Measurements from ENCODE around the gene RASSF3.

The RASSF3 gene

DNA sequence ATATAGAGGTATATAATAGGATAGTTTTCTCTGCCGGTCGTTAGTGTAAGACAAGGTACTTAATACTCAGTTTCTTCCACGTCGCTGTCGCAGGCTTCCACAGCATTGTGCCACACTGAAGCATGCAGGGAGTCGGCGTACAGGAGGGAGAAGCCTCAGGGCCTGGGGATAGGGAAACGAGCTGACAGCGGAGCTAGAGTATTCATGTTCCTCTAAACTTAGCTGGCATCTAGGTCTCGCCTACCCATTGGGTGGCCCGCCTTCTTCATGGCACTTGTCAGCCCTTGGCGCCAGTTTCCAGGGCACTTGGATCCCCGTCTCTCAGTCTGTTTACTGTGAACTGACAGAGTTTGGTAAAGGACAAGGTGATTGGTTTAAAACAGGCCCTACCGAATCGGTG lies 75.3 kb downstream of the RASSF3 start:
- 97% methylated on average over 15 of the region's 15 CpGs for WGBS
- Histone ChIP-seq H4K8ac (ENCODE audit: low read length) (no peak overlapping the region), H3K27ac (ENCODE audit: low read length, poor library complexity, severe bottlenecking) (no peak overlapping the region)

DNA sequence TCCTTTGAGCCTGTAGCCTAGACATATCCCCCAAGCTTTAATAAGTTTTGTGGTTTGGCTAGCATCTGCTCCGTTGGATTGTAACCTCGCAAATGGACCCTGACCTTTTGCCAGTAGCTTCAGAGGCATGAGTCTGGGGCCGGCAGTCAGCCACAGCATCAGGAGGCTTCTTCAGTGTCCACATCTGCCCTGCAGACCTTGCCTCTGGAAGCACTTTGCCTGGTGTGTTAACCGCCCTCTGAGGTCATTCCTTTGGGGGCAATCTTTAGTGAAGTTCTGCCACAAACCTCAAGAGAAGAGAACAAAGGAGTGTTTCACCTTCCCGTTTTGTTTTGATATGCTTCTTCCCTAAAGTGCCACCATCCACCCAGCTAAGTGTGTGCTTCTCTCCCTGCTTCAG lies 77.5 kb downstream of the RASSF3 start:
- H3K4me1 ChIP-seq (ENCODE audit: control insufficient read depth, insufficient read depth, low read depth, low read length): peaks cover 3% of the 10 kb centered on the region
- no peak overlapping the region for H3K18ac ChIP-seq (ENCODE audit: low read depth in 1 of 2, low read length in 2 of 2)
- no peak overlapping the region for H2BK15ac ChIP-seq (ENCODE audit: low read depth, poor library complexity, severe bottlenecking)
- H4K91ac ChIP-seq (ENCODE audit: low read length): no peak overlapping the region
- no peak overlapping the region for H2BK120ac ChIP-seq (ENCODE audit: low read depth, low read length)
- peaks cover 21% of the 10 kb centered on the region for H3K79me1 ChIP-seq (replicated peaks; ENCODE audit: low read length, poor library complexity, severe bottlenecking)
- H3K4me2 ChIP-seq (ENCODE audit: low read length, poor library complexity, severe bottlenecking): no peak overlapping the region
- H3K27me3 ChIP-seq (ENCODE audit: control insufficient read depth in 1 of 2, insufficient read depth in 1 of 2, low read length in 2 of 2): no peaks in the 10 kb centered on the region
- no peak overlapping the region for H3K14ac ChIP-seq (ENCODE audit: low read length in 2 of 2)
- peak; percentile 45 for DNase-seq
- no peaks in the 10 kb centered on the region for H3K9me3 ChIP-seq (ENCODE audit: control insufficient read depth, low read length)
- no peak overlapping the region for H2BK12ac ChIP-seq (ENCODE audit: low read length in 2 of 2)
- no peak overlapping the region for H2BK5ac ChIP-seq (ENCODE audit: low read depth, low read length, poor library complexity, severe bottlenecking)
- no peak overlapping the region for H3K27ac ChIP-seq (ENCODE audit: low read length, poor library complexity, severe bottlenecking)
- H3K4ac ChIP-seq (ENCODE audit: low read depth in 1 of 2, low read length in 2 of 2): no peak overlapping the region
- 29% methylated on average over 5 of the region's 5 CpGs for WGBS
- no peak overlapping the region for H3K23ac ChIP-seq (ENCODE audit: low read length in 2 of 2)
- H3K36me3 ChIP-seq (ENCODE audit: control insufficient read depth in 1 of 2, insufficient read depth in 2 of 2, low read depth in 1 of 2, low read length in 2 of 2): peaks cover 8 to 13% of the 10 kb centered on the region in 2 experiments
- H3K9ac ChIP-seq (ENCODE audit: low read length): no peak overlapping the region
- no peak overlapping the region for H4K8ac ChIP-seq (ENCODE audit: low read length)
- H2AK5ac ChIP-seq (ENCODE audit: low read length, severe bottlenecking): no peak overlapping the region
- H2AFZ ChIP-seq (ENCODE audit: low read depth, low read length): no peak overlapping the region
- no peak overlapping the region for H3K4me3 ChIP-seq (ENCODE audit: insufficient read depth in 1 of 2, low read depth in 1 of 2, low read length in 2 of 2)

More for the DNA sequence above, 75.3 kb downstream of the RASSF3 start:
- Histone ChIP-seq H3K4ac (ENCODE audit: low read depth in 1 of 2, low read length in 2 of 2) (peak overlapping the region in 1 of 2 experiments; percentile 54), H3K18ac (ENCODE audit: low read depth in 1 of 2, low read length in 2 of 2) (no peak overlapping the region), H3K79me1 (replicated peaks; ENCODE audit: low read length, poor library complexity, severe bottlenecking) (peaks cover 20% of the 10 kb centered on the region), H2BK12ac (ENCODE audit: low read length in 2 of 2) (no peak overlapping the region), H3K9ac (ENCODE audit: low read length) (no peak overlapping the region), H3K9me3 (ENCODE audit: control insufficient read depth, low read length) (no peaks in the 10 kb centered on the region), H3K36me3 (ENCODE audit: control insufficient read depth in 1 of 2, insufficient read depth in 2 of 2, low read depth in 1 of 2, low read length in 2 of 2) (peaks cover 8 to 13% of the 10 kb centered on the region in 2 experiments), H4K91ac (ENCODE audit: low read length) (no peak overlapping the region), H2AFZ (ENCODE audit: low read depth, low read length) (no peak overlapping the region), H2BK15ac (ENCODE audit: low read depth, poor library complexity, severe bottlenecking) (no peak overlapping the region), H3K14ac (ENCODE audit: low read length in 2 of 2) (no peak overlapping the region), H3K23ac (ENCODE audit: low read length in 2 of 2) (no peak overlapping the region), H3K4me2 (ENCODE audit: low read length, poor library complexity, severe bottlenecking) (no peak overlapping the region), H2AK5ac (ENCODE audit: low read length, severe bottlenecking) (no peak overlapping the region), H3K27me3 (ENCODE audit: control insufficient read depth in 1 of 2, insufficient read depth in 1 of 2, low read length in 2 of 2) (no peaks in the 10 kb centered on the region), H2BK120ac (ENCODE audit: low read depth, low read length) (no peak overlapping the region), H2BK5ac (ENCODE audit: low read depth, low read length, poor library complexity, severe bottlenecking) (no peak overlapping the region), H3K4me3 (ENCODE audit: insufficient read depth in 1 of 2, low read depth in 1 of 2, low read length in 2 of 2) (no peak overlapping the region), H3K4me1 (ENCODE audit: control insufficient read depth, insufficient read depth, low read depth, low read length) (peaks cover 2% of the 10 kb centered on the region)
- no peak for DNase-seq

DNA sequence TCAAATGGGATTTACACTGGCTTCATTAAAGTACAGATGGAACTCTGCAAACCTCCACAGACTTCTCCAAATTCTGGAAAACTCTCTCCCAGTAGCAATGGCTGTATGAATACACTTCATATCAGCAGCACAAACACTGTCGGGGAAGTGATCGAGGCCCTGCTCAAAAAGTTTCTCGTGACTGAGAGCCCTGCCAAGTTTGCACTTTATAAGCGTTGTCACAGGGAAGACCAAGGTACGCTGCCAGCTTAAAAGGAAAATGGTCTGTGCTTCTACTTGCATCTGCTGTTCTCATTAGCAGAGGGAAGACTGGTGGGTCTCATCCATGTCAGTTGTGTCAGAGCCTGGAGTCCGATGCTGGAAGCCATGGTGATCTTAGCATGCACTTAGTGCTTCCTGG lies 77.9 kb downstream of the RASSF3 start:
- H3K18ac ChIP-seq (ENCODE audit: low read depth in 1 of 2, low read length in 2 of 2): no peak overlapping the region
- H3K36me3 ChIP-seq (ENCODE audit: control insufficient read depth in 1 of 2, insufficient read depth in 2 of 2, low read depth in 1 of 2, low read length in 2 of 2): peaks cover 8 to 13% of the 10 kb centered on the region in 2 experiments
- peaks cover 3% of the 10 kb centered on the region for H3K4me1 ChIP-seq (ENCODE audit: control insufficient read depth, insufficient read depth, low read depth, low read length)
- H2AFZ ChIP-seq (ENCODE audit: low read depth, low read length): no peak overlapping the region
- H2AK5ac ChIP-seq (ENCODE audit: low read length, severe bottlenecking): no peak overlapping the region
- no peak overlapping the region for H3K9ac ChIP-seq (ENCODE audit: low read length)
- H3K27ac ChIP-seq (ENCODE audit: low read length, poor library complexity, severe bottlenecking): no peak overlapping the region
- no peak overlapping the region for H2BK120ac ChIP-seq (ENCODE audit: low read depth, low read length)
- H3K27me3 ChIP-seq (ENCODE audit: control insufficient read depth in 1 of 2, insufficient read depth in 1 of 2, low read length in 2 of 2): no peaks in the 10 kb centered on the region
- DNase-seq: no peak
- no peak overlapping the region for H3K4me2 ChIP-seq (ENCODE audit: low read length, poor library complexity, severe bottlenecking)
- no peak overlapping the region for H4K91ac ChIP-seq (ENCODE audit: low read length)
- no peak overlapping the region for H3K14ac ChIP-seq (ENCODE audit: low read length in 2 of 2)
- H3K23ac ChIP-seq (ENCODE audit: low read length in 2 of 2): no peak overlapping the region
- no peak overlapping the region for H2BK12ac ChIP-seq (ENCODE audit: low read length in 2 of 2)
- no peak overlapping the region for H3K4ac ChIP-seq (ENCODE audit: low read depth in 1 of 2, low read length in 2 of 2)
- H2BK5ac ChIP-seq (ENCODE audit: low read depth, low read length, poor library complexity, severe bottlenecking): no peak overlapping the region
- H2BK15ac ChIP-seq (ENCODE audit: low read depth, poor library complexity, severe bottlenecking): no peak overlapping the region
- no peak overlapping the region for H4K8ac ChIP-seq (ENCODE audit: low read length)
- H3K79me1 ChIP-seq (replicated peaks; ENCODE audit: low read length, poor library complexity, severe bottlenecking): peaks cover 21% of the 10 kb centered on the region
- H3K9me3 ChIP-seq (ENCODE audit: control insufficient read depth, low read length): no peaks in the 10 kb centered on the region
- WGBS: 94% methylated on average over 6 of the region's 6 CpGs
- no peak overlapping the region for H3K4me3 ChIP-seq (ENCODE audit: insufficient read depth in 1 of 2, low read depth in 1 of 2, low read length in 2 of 2)

- no peak overlapping the region for H3K14ac ChIP-seq (ENCODE audit: low read length in 2 of 2)
- no peak overlapping the region for H2AFZ ChIP-seq (ENCODE audit: low read depth, low read length)
- peaks cover 8 to 13% of the 10 kb centered on the region in 2 experiments for H3K36me3 ChIP-seq (ENCODE audit: control insufficient read depth in 1 of 2, insufficient read depth in 2 of 2, low read depth in 1 of 2, low read length in 2 of 2)
- H2AK5ac ChIP-seq (ENCODE audit: low read length, severe bottlenecking): no peak overlapping the region
- no peak overlapping the region for H2BK12ac ChIP-seq (ENCODE audit: low read length in 2 of 2)
- H3K79me1 ChIP-seq (replicated peaks; ENCODE audit: low read length, poor library complexity, severe bottlenecking): peaks cover 21% of the 10 kb centered on the region
- 95% methylated on average over 7 of the region's 7 CpGs for WGBS
- DNase-seq: no peak
- no peak overlapping the region for H3K4ac ChIP-seq (ENCODE audit: low read depth in 1 of 2, low read length in 2 of 2)
- H3K9me3 ChIP-seq (ENCODE audit: control insufficient read depth, low read length): no peaks in the 10 kb centered on the region
- H3K18ac ChIP-seq (ENCODE audit: low read depth in 1 of 2, low read length in 2 of 2): no peak overlapping the region
- no peak overlapping the region for H3K23ac ChIP-seq (ENCODE audit: low read length in 2 of 2)
- H3K4me3 ChIP-seq (ENCODE audit: insufficient read depth in 1 of 2, low read depth in 1 of 2, low read length in 2 of 2): no peak overlapping the region
- no peaks in the 10 kb centered on the region for H3K27me3 ChIP-seq (ENCODE audit: control insufficient read depth in 1 of 2, insufficient read depth in 1 of 2, low read length in 2 of 2)
- no peak overlapping the region for H4K8ac ChIP-seq (ENCODE audit: low read length)
- H2BK15ac ChIP-seq (ENCODE audit: low read depth, poor library complexity, severe bottlenecking): no peak overlapping the region
- H4K91ac ChIP-seq (ENCODE audit: low read length): no peak overlapping the region
- no peak overlapping the region for H2BK5ac ChIP-seq (ENCODE audit: low read depth, low read length, poor library complexity, severe bottlenecking)
- H3K4me1 ChIP-seq (ENCODE audit: control insufficient read depth, insufficient read depth, low read depth, low read length): peaks cover 3% of the 10 kb centered on the region
- H2BK120ac ChIP-seq (ENCODE audit: low read depth, low read length): no peak overlapping the region
- no peak overlapping the region for H3K27ac ChIP-seq (ENCODE audit: low read length, poor library complexity, severe bottlenecking)
- no peak overlapping the region for H3K4me2 ChIP-seq (ENCODE audit: low read length, poor library complexity, severe bottlenecking)
- no peak overlapping the region for H3K9ac ChIP-seq (ENCODE audit: low read length)
Measured at GRCh38 chr12:64688715-64689114, 78.4 kb downstream of the RASSF3 start.
